ENCODE data around the gene GPR137B. TPM values are rescaled to one million over a fixed set of nuclear protein-coding genes. Genes with fewer than 3 reads are reported as not detected.
"Not testable (repeated sequence)": the region's sequence is repeated elsewhere in the genome, so short reads cannot be mapped to it uniquely, and the experiment has no call there.

Gene GPR137B
- polyA plus RNA-seq, 1 experiment, result 15.7 TPM

DNA sequence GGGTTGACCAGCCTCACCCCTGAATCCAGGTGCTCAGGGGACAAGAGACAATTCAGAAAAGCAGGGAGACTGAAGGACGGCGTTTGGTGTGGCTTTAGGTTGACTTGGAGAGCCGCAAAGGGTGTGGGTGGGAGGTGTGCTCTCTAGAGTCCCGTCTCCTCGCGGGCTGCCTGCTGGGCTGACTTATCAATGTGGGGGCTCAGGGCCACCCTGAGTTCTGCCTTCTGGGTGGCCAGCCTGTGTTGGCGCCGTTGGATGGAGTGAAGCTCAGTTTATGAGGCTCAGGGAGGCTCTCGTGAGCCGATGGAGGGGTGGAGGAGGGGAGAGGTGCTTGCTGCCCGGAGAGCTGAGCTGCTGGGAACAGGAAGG lies 13.0 kb downstream of the GPR137B start:
- CTCF ChIA-PET, result interaction anchor here (1.0 kb wide), 1 partner anchor 17 kb away, joined by 4 read pairs; no protein-coding TSS in a partner anchor

DNA sequence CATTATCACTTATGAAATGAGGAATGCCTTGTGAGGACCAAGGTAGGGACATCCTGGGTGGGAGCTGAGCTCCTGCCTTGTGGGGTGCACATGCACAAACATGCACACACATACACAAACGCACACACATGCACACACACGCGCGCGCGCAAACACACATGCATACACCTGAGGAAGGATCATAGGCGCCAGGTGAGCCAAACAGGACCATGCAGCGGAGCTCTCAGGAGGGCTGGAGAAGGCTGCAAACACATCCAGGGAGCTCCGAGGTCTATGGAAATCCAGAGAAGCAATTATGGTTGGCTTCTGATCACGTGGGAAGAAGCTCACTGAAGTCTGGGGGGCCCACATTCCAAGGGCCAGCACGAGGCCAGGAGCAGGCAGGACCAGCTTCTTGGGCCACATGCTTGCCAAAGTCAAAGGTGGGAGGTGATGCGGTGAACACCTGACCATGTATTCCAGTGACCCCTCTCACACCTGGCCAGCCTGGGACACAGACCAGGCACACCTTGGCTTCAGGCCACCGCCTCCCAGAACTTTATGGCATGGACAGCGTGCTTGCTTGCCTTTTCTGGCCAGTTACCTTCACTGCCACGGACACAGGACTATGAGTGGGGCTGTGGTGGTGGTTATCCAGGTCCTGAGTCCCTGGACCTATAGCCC lies 13.6 kb downstream of the GPR137B start:
- ChIA-PET POLR2A (no interaction called here), CTCF (interaction anchor here (0.6 to 1.0 kb wide), 2 partner anchors 16 to 28 kb away, joined by 3 to 4 read pairs; no protein-coding TSS in a partner anchor)
- Histone ChIP-seq H3K27me3 (ENCODE audit: control insufficient read depth, insufficient read depth, low read length) (no peaks in the 10 kb centered on the region), H3K4me3 (ENCODE audit: low read depth, low read length) (no peak overlapping the region), H3K27ac (ENCODE audit: low read depth, low read length) (no peak overlapping the region), H3K9me3 (ENCODE audit: control insufficient read depth, insufficient read depth, low read length) (peaks cover 11% of the 10 kb centered on the region)
- TF ChIP-seq, protein P1, sequence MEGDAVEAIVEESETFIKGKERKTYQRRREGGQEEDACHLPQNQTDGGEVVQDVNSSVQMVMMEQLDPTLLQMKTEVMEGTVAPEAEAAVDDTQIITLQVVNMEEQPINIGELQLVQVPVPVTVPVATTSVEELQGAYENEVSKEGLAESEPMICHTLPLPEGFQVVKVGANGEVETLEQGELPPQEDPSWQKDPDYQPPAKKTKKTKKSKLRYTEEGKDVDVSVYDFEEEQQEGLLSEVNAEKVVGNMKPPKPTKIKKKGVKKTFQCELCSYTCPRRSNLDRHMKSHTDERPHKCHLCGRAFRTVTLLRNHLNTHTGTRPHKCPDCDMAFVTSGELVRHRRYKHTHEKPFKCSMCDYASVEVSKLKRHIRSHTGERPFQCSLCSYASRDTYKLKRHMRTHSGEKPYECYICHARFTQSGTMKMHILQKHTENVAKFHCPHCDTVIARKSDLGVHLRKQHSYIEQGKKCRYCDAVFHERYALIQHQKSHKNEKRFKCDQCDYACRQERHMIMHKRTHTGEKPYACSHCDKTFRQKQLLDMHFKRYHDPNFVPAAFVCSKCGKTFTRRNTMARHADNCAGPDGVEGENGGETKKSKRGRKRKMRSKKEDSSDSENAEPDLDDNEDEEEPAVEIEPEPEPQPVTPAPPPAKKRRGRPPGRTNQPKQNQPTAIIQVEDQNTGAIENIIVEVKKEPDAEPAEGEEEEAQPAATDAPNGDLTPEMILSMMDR (IDR thresholded peaks at IDR 0.05; ENCODE audit: low read depth, low read length), result no peak
- no peak for DNase-seq (ENCODE audit: low read depth, low spot score)

More for the DNA sequence above, 13.0 kb downstream of the GPR137B start:
- Histone ChIP-seq H3K27ac (ENCODE audit: low read depth, low read length) (no peak overlapping the region), H3K4me3 (ENCODE audit: low read depth, low read length) (no peak overlapping the region), H3K27me3 (ENCODE audit: control insufficient read depth, insufficient read depth, low read length) (no peaks in the 10 kb centered on the region), H3K9me3 (ENCODE audit: control insufficient read depth, insufficient read depth, low read length) (peaks cover 5% of the 10 kb centered on the region; the same call in 1 of the 2 replicates)
- TF ChIP-seq, protein P1 (IDR thresholded peaks at IDR 0.05; ENCODE audit: low read depth, low read length), result no peak
- no peak for DNase-seq (ENCODE audit: low read depth, low spot score)
- POLR2A ChIA-PET, result no interaction called here

DNA sequence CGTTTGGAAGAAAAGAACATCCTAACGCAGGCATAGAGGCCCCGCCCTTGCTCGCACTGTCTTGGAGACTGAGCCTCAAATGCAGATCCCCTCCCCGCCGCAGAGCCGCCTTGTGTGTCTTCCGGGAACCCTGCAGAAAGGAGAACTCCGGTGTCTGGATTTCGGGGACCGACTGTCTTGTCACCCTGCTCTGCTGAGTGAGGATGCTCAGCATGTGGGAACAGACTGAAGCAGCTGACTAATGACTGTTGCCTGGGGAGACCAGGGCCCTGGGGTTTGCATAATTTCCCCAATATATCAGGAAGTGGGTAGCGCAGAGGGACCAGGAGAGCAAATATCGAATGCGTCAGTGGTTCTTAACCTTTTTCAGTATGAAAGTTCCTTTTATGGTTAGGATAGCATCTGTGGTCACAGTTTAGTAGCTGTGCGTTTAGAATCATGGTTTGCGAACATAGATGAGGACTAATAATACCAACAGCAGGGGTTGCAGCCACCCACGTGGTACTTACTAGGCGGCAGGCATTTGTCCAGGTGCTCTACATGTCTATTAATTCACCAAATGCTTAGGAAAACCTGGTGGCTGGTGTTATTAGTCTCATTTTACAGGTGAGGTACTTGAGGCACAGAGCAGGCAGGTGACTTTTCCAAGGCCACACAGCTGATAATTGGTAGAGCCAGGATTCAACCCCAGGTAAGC lies 14.3 kb downstream of the GPR137B start:
- POLR2A ChIA-PET, result no interaction called here
- Histone ChIP-seq H3K27me3 (ENCODE audit: control insufficient read depth, insufficient read depth, low read length) (no peaks in the 10 kb centered on the region), H3K4me3 (ENCODE audit: low read depth, low read length) (no peak overlapping the region), H3K27ac (ENCODE audit: low read depth, low read length) (no peak overlapping the region), H3K9me3 (ENCODE audit: control insufficient read depth, insufficient read depth, low read length) (peaks cover 18% of the 10 kb centered on the region)
- CTCF ChIA-PET, result interaction anchor here (0.6 to 1.0 kb wide), 2 partner anchors 16 to 27 kb away, joined by 3 to 4 read pairs; no protein-coding TSS in a partner anchor
- TF ChIP-seq, protein P1 (IDR thresholded peaks at IDR 0.05; ENCODE audit: low read depth, low read length), result no peak
- DNase-seq (ENCODE audit: low read depth, low spot score), result no peak

DNA sequence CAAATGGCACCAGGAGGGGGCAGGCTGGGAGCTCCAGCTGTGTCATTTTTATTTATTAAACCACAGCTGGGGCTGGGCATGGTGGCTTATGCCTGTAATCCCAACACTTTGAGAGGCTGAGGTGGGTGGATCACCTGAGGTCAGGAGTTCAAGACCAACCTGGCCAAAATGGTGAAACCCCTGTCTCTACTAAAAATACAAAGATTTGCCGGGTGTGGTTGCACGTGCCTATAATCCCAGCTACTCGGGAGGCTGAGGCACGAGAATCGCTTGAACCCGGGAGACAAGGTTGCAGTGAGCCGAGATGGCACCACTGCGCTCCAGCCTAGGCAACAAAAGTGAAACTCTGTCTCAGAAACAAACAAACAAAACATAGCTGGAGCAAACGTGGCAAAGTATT lies 15.7 kb downstream of the GPR137B start:
- H3K4me3 ChIP-seq (ENCODE audit: low read depth, low read length); DNase-seq (ENCODE audit: low read depth, low spot score); H3K27ac ChIP-seq (ENCODE audit: low read depth, low read length); H3K27me3 ChIP-seq (ENCODE audit: control insufficient read depth, insufficient read depth, low read length); POLR2A ChIA-PET; CTCF ChIA-PET: not testable (repeated sequence)
- H3K9me3 ChIP-seq (ENCODE audit: control insufficient read depth, insufficient read depth, low read length), result peaks cover 24% of the 10 kb centered on the region

DNA sequence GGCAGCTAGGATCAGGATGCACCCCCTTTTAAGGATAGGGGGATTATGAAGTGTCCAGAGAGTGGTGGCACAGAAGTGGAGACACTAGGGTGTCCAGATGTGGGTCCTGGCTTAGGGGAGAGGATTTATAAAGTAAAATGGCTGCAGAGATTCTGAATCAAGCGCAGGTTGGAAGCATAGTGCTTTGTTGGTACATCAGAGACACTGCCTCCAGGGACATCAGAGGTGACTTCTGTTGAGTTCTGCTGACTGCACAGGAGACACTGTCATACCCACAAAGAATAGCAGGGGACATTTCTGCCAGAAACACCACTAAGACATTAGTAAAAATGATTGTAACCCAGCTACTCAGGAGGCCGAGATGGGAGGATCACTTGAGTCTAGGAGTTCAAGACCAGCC lies 16.4 kb downstream of the GPR137B start:
- DNase-seq (ENCODE audit: low read depth, low spot score), result no peak
- Histone ChIP-seq H3K27me3 (ENCODE audit: control insufficient read depth, insufficient read depth, low read length) (no peaks in the 10 kb centered on the region), H3K9me3 (ENCODE audit: control insufficient read depth, insufficient read depth, low read length) (peaks cover 24% of the 10 kb centered on the region), H3K27ac (ENCODE audit: low read depth, low read length) (no peak overlapping the region), H3K4me3 (ENCODE audit: low read depth, low read length) (no peak overlapping the region)
- TF ChIP-seq, protein P1 (IDR thresholded peaks at IDR 0.05; ENCODE audit: low read depth, low read length), result no peak
- ChIA-PET CTCF (no interaction called here), POLR2A (no interaction called here)
